ENCODE results near the gene SBK3. TPM values are rescaled to one million over a fixed set of nuclear protein-coding genes. Genes with fewer than 3 reads are reported as not detected.

SBK3 gene
- total RNA-seq, 1 experiment from 2014 or later: not detected

GRCh38 chr19:55525289-55526101 is 19.8 kb downstream of the SBK3 start:
- CTCF ChIA-PET: interaction anchor here (0.8 kb wide), 1 partner anchor 58 kb away, joined by 3 read pairs; no protein-coding TSS in a partner anchor
- BruUV-seq (replicated peaks): no TSS peak

GRCh38 chr19:55520691-55521292 is 24.6 kb downstream of the SBK3 start:
- H3K36me3 ChIP-seq (ENCODE audit: low read depth, low read length): no peaks in the 10 kb centered on the region
- no TSS peak for BruUV-seq (replicated peaks)
- H3K9ac ChIP-seq (ENCODE audit: low read length): no peak overlapping the region
- H2AFZ ChIP-seq (ENCODE audit: low read length): no peak overlapping the region
- TF ChIP-seq CTCF (conservative IDR thresholded peaks at IDR 0.05; ENCODE audit: low read depth, low read length) (no peak), EZH2 (IDR thresholded peaks at IDR 0.05; ENCODE audit: low read length, unreplicated experiment) (no peak), EZH2phosphoT487 (IDR thresholded peaks at IDR 0.05; ENCODE audit: borderline replicate concordance, low read length) (no peak)
- intact Hi-C loops (cut with micrococcal nuclease): no loop called here
- H3K9me3 ChIP-seq (ENCODE audit: low read length): no peaks in the 10 kb centered on the region
- ATAC-seq (no peak), DNase-seq (no peak)
- no peaks in the 10 kb centered on the region for H4K20me1 ChIP-seq (ENCODE audit: low read length)
- H3K27ac ChIP-seq (ENCODE audit: low read length): peak overlapping the region; percentile 54
- no peak overlapping the region for H3K4me3 ChIP-seq (ENCODE audit: low read length)
- H3F3A ChIP-seq (ENCODE audit: low read length, unreplicated experiment): no peaks in the 10 kb centered on the region
- POLR2A ChIA-PET (ENCODE audit: unreplicated experiment): no interaction called here
- peaks cover 3% of the 10 kb centered on the region; the same call in 1 of the 2 replicates for H3K9me2 ChIP-seq (replicated peaks; ENCODE audit: low read length)
- no peaks in the 10 kb centered on the region for H3K27me3 ChIP-seq (ENCODE audit: low read length)
- no peak overlapping the region for H3K4me2 ChIP-seq (ENCODE audit: low read length)
- H3K4me1 ChIP-seq (ENCODE audit: insufficient read depth, low read length): peaks cover 10% of the 10 kb centered on the region; the same call in 1 of the 2 replicates
- H3K79me2 ChIP-seq (ENCODE audit: low read length): no peaks in the 10 kb centered on the region
- CTCF ChIA-PET: no interaction called here

More at GRCh38 chr19:55525289-55526101, 19.8 kb downstream of the SBK3 start:
- H2AFZ ChIP-seq (ENCODE audit: low read length): no peak overlapping the region
- H3K27me3 ChIP-seq (ENCODE audit: low read length): no peaks in the 10 kb centered on the region
- H3K36me3 ChIP-seq (ENCODE audit: low read depth, low read length): no peaks in the 10 kb centered on the region
- no peak overlapping the region for H3K4me3 ChIP-seq (ENCODE audit: low read length)
- no peaks in the 10 kb centered on the region for H3K9me2 ChIP-seq (replicated peaks; ENCODE audit: low read length)
- no peaks in the 10 kb centered on the region for H3K9me3 ChIP-seq (ENCODE audit: low read length)
- DNase-seq (no peak), ATAC-seq (no peak)
- no peaks in the 10 kb centered on the region for H3F3A ChIP-seq (ENCODE audit: low read length, unreplicated experiment)
- H3K9ac ChIP-seq (ENCODE audit: low read length): no peak overlapping the region
- H3K4me2 ChIP-seq (ENCODE audit: low read length): peak overlapping the region; percentile 33; the same call in 1 of the 2 replicates
- POLR2A ChIA-PET (ENCODE audit: unreplicated experiment): interaction anchor here (0.6 kb wide), 1 partner anchor 73 kb away, joined by 5 read pairs; no protein-coding TSS in a partner anchor
- no peaks in the 10 kb centered on the region for H4K20me1 ChIP-seq (ENCODE audit: low read length)
- no peak overlapping the region for H3K27ac ChIP-seq (ENCODE audit: low read length)
- H3K79me2 ChIP-seq (ENCODE audit: low read length): no peaks in the 10 kb centered on the region
- H3K4me1 ChIP-seq (ENCODE audit: insufficient read depth, low read length): peaks cover 12% of the 10 kb centered on the region; the same call in 1 of the 2 replicates
- intact Hi-C loops (cut with micrococcal nuclease): loop anchor here (1.0 kb wide), 1 partner anchor 22 kb away; no protein-coding TSS in a partner anchor
- TF ChIP-seq EZH2 (IDR thresholded peaks at IDR 0.05; ENCODE audit: low read length, unreplicated experiment) (no peak), CTCF (conservative IDR thresholded peaks at IDR 0.05; ENCODE audit: low read depth, low read length) (no peak), EZH2phosphoT487 (IDR thresholded peaks at IDR 0.05; ENCODE audit: borderline replicate concordance, low read length) (no peak)
